ENCODE results near the gene FBXW7. TPM values are rescaled to one million over a fixed set of nuclear protein-coding genes. Genes with fewer than 3 reads are reported as not detected.

FBXW7 gene
- total RNA-seq, 1 experiment from 2014 or later: 23.0 TPM

GRCh38 chr4:152360045-152360410 is 175.9 kb downstream of the FBXW7 start (continued):
- no peak for TF ChIP-seq ZNF512 (CRISPR knock-in tag; IDR thresholded peaks at IDR 0.05; ENCODE audit: borderline replicate concordance)
- TF ChIP-seq PREB (CRISPR knock-in tag; IDR thresholded peaks at IDR 0.05; ENCODE audit: borderline replicate concordance): no peak
- no peak for TF ChIP-seq IRF2 (CRISPR knock-in tag; IDR thresholded peaks at IDR 0.05; ENCODE audit: borderline replicate concordance, low read depth)
- TF ChIP-seq ZNF416 (CRISPR knock-in tag; IDR thresholded peaks at IDR 0.05): no peak

- Mint-ChIP-seq H3K4me1 (peaks cover 2% of the 10 kb centered on the region; the same call in 1 of the 2 replicates), H3K4me3 (no peak overlapping the region), H3K27me3 (ENCODE audit: low read depth) (no peaks in the 10 kb centered on the region), H3K36me3 (no peaks in the 10 kb centered on the region), H3K27ac (no peak overlapping the region), H3K9me3 (no peaks in the 10 kb centered on the region)
- ChIA-PET POLR2A (interaction anchor here (0.6 kb wide), 2 partner anchors 604 to 1778 kb away, joined by 4 to 7 read pairs; no protein-coding TSS in a partner anchor), CTCF (no interaction called here)
- TF ChIP-seq SMAD4 (CRISPR knock-in tag; IDR thresholded peaks at IDR 0.05): no peak
- no peak for TF ChIP-seq IRF1 (CRISPR knock-in tag; IDR thresholded peaks at IDR 0.05)
- TF ChIP-seq HMGXB4 (CRISPR knock-in tag; IDR thresholded peaks at IDR 0.05): no peak
- TF ChIP-seq ZNF121 (CRISPR knock-in tag; IDR thresholded peaks at IDR 0.05): 0 out of 2 replicates have a peak, but pooled peaks have one; percentile 59
- TF ChIP-seq ZBTB43 (CRISPR knock-in tag; IDR thresholded peaks at IDR 0.05): no peak
- DNase-seq (ENCODE audit: low spot score) (no peak), ATAC-seq (no peak)
Observed at GRCh38 chr4:152359208-152360044, 176.5 kb downstream of the FBXW7 start.

GRCh38 chr4:152357206-152357605 is 178.7 kb downstream of the FBXW7 start:
- no peak overlapping the region for H3K4me3 Mint-ChIP-seq
- no peaks in the 10 kb centered on the region for H3K9me3 Mint-ChIP-seq
- DNase-seq (ENCODE audit: low spot score): no peak
- H3K4me1 Mint-ChIP-seq: peaks cover 10% of the 10 kb centered on the region
- no peak for TF ChIP-seq ESRRA (CRISPR knock-in tag; IDR thresholded peaks at IDR 0.05; ENCODE audit: borderline replicate concordance)
- no peak for TF ChIP-seq EMX1 (CRISPR knock-in tag; IDR thresholded peaks at IDR 0.05)
- no peak for TF ChIP-seq IRF1 (CRISPR knock-in tag; IDR thresholded peaks at IDR 0.05)
- no peak for TF ChIP-seq ZNF671 (CRISPR knock-in tag; IDR thresholded peaks at IDR 0.05)
- no peak for TF ChIP-seq SMAD4 (CRISPR knock-in tag; IDR thresholded peaks at IDR 0.05)
- no peaks in the 10 kb centered on the region for H3K36me3 Mint-ChIP-seq
- no peaks in the 10 kb centered on the region for H3K27me3 Mint-ChIP-seq (ENCODE audit: low read depth)
- CTCF ChIA-PET: interaction anchor here (0.6 kb wide), 2 partner anchors 68 to 69 kb away, joined by 3 to 4 read pairs; no protein-coding TSS in a partner anchor
- H3K27ac Mint-ChIP-seq: no peak overlapping the region
- ATAC-seq: no peak
- POLR2A ChIA-PET: no interaction called here

All from WTC11 (cell line).